K562 (cell line): Measurements from ENCODE around the gene CACNA2D3. TPM values are rescaled to one million over a fixed set of nuclear protein-coding genes. Genes with fewer than 3 reads are reported as not detected.

Experiments used
- ATAC-seq: fragments of 200-7000 bp; cut with Tn5 transposase; 3 replicates; pipeline ENCODE4 v1.9.1; 2020; ENCODE audit warnings: moderate library complexity
- BruUV-seq: library from RNA; stranded (reverse); fragments of 400-500 nt; replicated peaks from 2 replicates; lab custom pipeline; 2021; lab: Mats Ljungman, UMichigan
- CTCF ChIA-PET: fragments of 300-600 bp; formaldehyde crosslinking; extraction: SDS; loops from one replicate; lab custom pipeline; 2021; ENCODE audit warnings: low intra/inter-chr PET ratio; lab: Yijun Ruan, JAX
- POLR2A ChIA-PET: fragments of 300-600, 350-650 bp; sonication (Branson Sonifier 250); formaldehyde crosslinking; extraction: SDS; loops from one replicate; lab custom pipeline; 2021; ENCODE audit warnings: antibody characterized with exemption, inconsistent platforms; lab: Yijun Ruan, JAX
- DNase-seq, 4 experiments: peaks; one replicate each; pipeline versions ENCODE4 v3.0.0 to v3.0.0-alpha.2; 2011 to 2018; ENCODE audit warnings: low spot score in 3 of 4, mixed read lengths in 3 of 4; ENCODE audit errors: extremely low read depth in 1 of 4
- FAIRE-seq: peaks from 2 replicates; lab custom pipeline; 2011; peaks lifted over from hg19 to GRCh38; lab: Jason Lieb, UNC
- H2AFZ ChIP-seq: 2 replicates; pipeline ENCODE4 v1.6.0; 2011; ENCODE audit warnings: low read depth, low read length, control low read depth, inconsistent platforms
- H3K27ac ChIP-seq: fragments of 200-600 bp; 3 replicates; pipeline ENCODE4 v1.8.0; 2011; ENCODE audit warnings: low read depth, mild to moderate bottlenecking, control low read depth, inconsistent platforms, low read length, moderate library complexity, mixed read lengths; ENCODE audit errors: extremely low read depth
- H3K27me3 ChIP-seq, 2 experiments: fragments of 300-600 bp in 1 of 2; 2 replicates in 1 of 2; 3 replicates in 1 of 2; pipeline versions ENCODE4 v1.6.0 to v1.8.0; 2011; ENCODE audit warnings: inconsistent platforms in 2 of 2, low read length in 2 of 2, mild to moderate bottlenecking in 1 of 2, mixed read lengths in 1 of 2, moderate library complexity in 1 of 2; ENCODE audit not compliant: control insufficient read depth in 2 of 2, insufficient read depth in 2 of 2
- H3K36me3 ChIP-seq: fragments of 300-600 bp; 3 replicates; pipeline ENCODE4 v1.8.0; 2011; ENCODE audit warnings: mild to moderate bottlenecking, low read length, inconsistent platforms; ENCODE audit not compliant: control insufficient read depth, insufficient read depth
- H3K4me1 ChIP-seq, 2 experiments: fragments of 200-600 bp in 1 of 2; replicated peaks in 1 of 2; 2 replicates in 1 of 2; 3 replicates in 1 of 2; pipeline versions ENCODE4 v1.5.1 to v1.8.0; 2011; ENCODE audit warnings: inconsistent platforms in 2 of 2, low read length in 2 of 2, mild to moderate bottlenecking in 1 of 2, mixed read lengths in 1 of 2, moderate library complexity in 1 of 2; ENCODE audit not compliant: control insufficient read depth in 2 of 2, insufficient read depth in 2 of 2
- H3K4me2 ChIP-seq: 2 replicates; pipeline ENCODE4 v1.6.1; 2011; ENCODE audit warnings: low read length, control low read depth, inconsistent platforms, mixed read lengths; ENCODE audit not compliant: insufficient read depth
- H3K4me3 ChIP-seq: fragments of 200-600 bp; sonication (generic), shearing (Covaris generic); 2 replicates; pipeline ENCODE4 v1.5.1; 2016; ENCODE audit warnings: control low read depth, inconsistent platforms
- H3K79me2 ChIP-seq: fragments of 200-600 bp; 3 replicates; pipeline ENCODE4 v1.8.0; 2011; ENCODE audit warnings: low read length, inconsistent platforms; ENCODE audit not compliant: control insufficient read depth, insufficient read depth
- H3K9ac ChIP-seq, 2 experiments: 2 replicates each; pipeline versions ENCODE4 v1.6.0 to v1.6.1; 2011; ENCODE audit warnings: low read depth in 2 of 2, low read length in 2 of 2, control low read depth in 1 of 2, inconsistent platforms in 1 of 2, mild to moderate bottlenecking in 1 of 2, mixed read lengths in 1 of 2; ENCODE audit not compliant: insufficient read depth in 1 of 2
- H3K9me1 ChIP-seq: one replicate; pipeline ENCODE4 v1.6.0; 2011; ENCODE audit warnings: inconsistent platforms, mild to moderate bottlenecking, low read length, moderate library complexity; ENCODE audit not compliant: control insufficient read depth, insufficient read depth
- H3K9me3 ChIP-seq: replicated peaks from 2 replicates; pipeline ENCODE4 v1.5.1; 2011; ENCODE audit warnings: low read depth, low read length, inconsistent platforms; ENCODE audit not compliant: control insufficient read depth, insufficient read depth
- H4K20me1 ChIP-seq: replicated peaks from 2 replicates; pipeline ENCODE4 v1.6.1; 2011; ENCODE audit warnings: low read length, inconsistent platforms, mixed read lengths; ENCODE audit not compliant: control insufficient read depth, insufficient read depth
- BHLHE40 ChIP-seq: IDR thresholded peaks from 2 replicates; pipeline ENCODE4 v1.6.1; 2011; ENCODE audit warnings: low read length, improper control_type of control experiment
- KAT8 ChIP-seq: fragments of 450-650 bp; IDR thresholded peaks from 2 replicates; pipeline ENCODE4 v1.6.1; 2016; ENCODE audit warnings: low read depth, mild to moderate bottlenecking
- MTA3 ChIP-seq: fragments of 450-650 bp; formaldehyde crosslinking; IDR thresholded peaks from 2 replicates; pipeline ENCODE4 v1.6.1; 2017; ENCODE audit warnings: mild to moderate bottlenecking, borderline replicate concordance
- MXD1 ChIP-seq: fragments of 250-450 bp; sonication (Bioruptor Pico); IDR thresholded peaks from 2 replicates; pipeline ENCODE4 v1.8.0; 2021; ENCODE audit warnings: borderline replicate concordance, mild to moderate bottlenecking, moderate library complexity; ENCODE audit not compliant: poor library complexity, severe bottlenecking
- SMARCA4 ChIP-seq: fragments of 450-650 bp; IDR thresholded peaks from 2 replicates; pipeline ENCODE4 v1.6.1; 2016
- ZFP91 ChIP-seq: sonication (generic); formaldehyde crosslinking; IDR thresholded peaks from 2 replicates; pipeline ENCODE4 v1.8.0; 2022; ENCODE audit warnings: mild to moderate bottlenecking, missing genetic modification reagents
- ZHX1 ChIP-seq: fragments of 150-350 bp; conservative IDR thresholded peaks from 2 replicates; pipeline ENCODE4 v1.6.1; 2014; ENCODE audit warnings: low read length
- ZNF511 ChIP-seq: sonication (generic); formaldehyde crosslinking; IDR thresholded peaks from 2 replicates; pipeline ENCODE4 v1.8.0; 2022; ENCODE audit warnings: mild to moderate bottlenecking, missing genetic modification reagents
- ZNF583 ChIP-seq: fragments of 250-450 bp; sonication (Bioruptor Pico); IDR thresholded peaks from 2 replicates; pipeline ENCODE4 v1.4.0; 2020
- ZNF644 ChIP-seq: fragments of 200-800 bp; sonication (Bioruptor generic); IDR thresholded peaks from 2 replicates; pipeline ENCODE4 v1.6.1; 2016; ENCODE audit warnings: low read depth, missing genetic modification characterization, missing compliant biosample characterization
- WGBS: fragments of 100-300 bp; shearing (Covaris generic); methylation state at CpG from one replicate; pipeline ENCODE4 v1.1.6; 2016; ENCODE audit warnings: low coverage, mixed read lengths; ENCODE audit not compliant: insufficient coverage; ENCODE audit errors: missing lambda C conversion rate; 5-methylcytosine and 5-hydroxymethylcytosine counted together
- in situ Hi-C: fragments of 300-500 bp; cut with MboI; formaldehyde crosslinking; loops from 4 replicates; pipeline ENCODE4 v1.15.0; 2018; ENCODE audit warnings: inconsistent platforms, mixed read lengths
- intact Hi-C: fragments of 100-400 bp; cut with micrococcal nuclease; formaldehyde crosslinking; loops from 2 replicates; pipeline ENCODE4 v1.14.2; 2022
- polyA plus RNA-seq, 8 experiments: library from polyadenylated mRNA; depleted of rRNA in 4 of 8; stranded (reverse) in 5 of 8; unstranded in 3 of 8; fragments of >200 nt; fragmentation: Nextera tagmentation in 2 of 8; fragmentation: Illumina TruSeq in 1 of 8; extraction: Ambion mirVana in 2 of 8; extraction: Trizol in 1 of 8; gene quantifications; 2 replicates each; pipeline versions ENCODE4 v1.2.1 to v1.2.3, GENCODE V29; 2011 to 2014; ENCODE audit warnings: inconsistent platforms in 1 of 8, missing spikeins in 1 of 8
- total RNA-seq, 7 experiments: library from RNA; depleted of rRNA in 6 of 7; stranded (reverse); fragments of >200 nt in 6 of 7; fragmentation: Illumina TruSeq in 2 of 7; extraction: Trizol in 2 of 7; gene quantifications; 2 replicates each; pipeline versions ENCODE4 v1.2.1 to v1.2.3, GENCODE V29; 2011 to 2021; ENCODE audit warnings: low replicate concordance in 1 of 7

CACNA2D3 gene
- total and polyA plus RNA-seq, 9 of the 15 experiments (the other 6 are each of a cell fraction or from before 2014, with no cell fraction given): 0.01 TPM; not detected in 8

GRCh38 chr3:54875596-54876268 is 753.4 kb downstream of the CACNA2D3 start:
- Histone ChIP-seq H3K9me1 (no peaks in the 10 kb centered on the region), H3K9ac (no peak overlapping the region), H3K4me3 (no peak overlapping the region), H3K36me3 (no peaks in the 10 kb centered on the region), H2AFZ (no peak overlapping the region), H3K9me3 (no peaks in the 10 kb centered on the region), H3K4me2 (no peak overlapping the region), H3K27me3 (no peaks in the 10 kb centered on the region), H3K4me1 (no peaks in the 10 kb centered on the region), H3K27ac (no peak overlapping the region), H4K20me1 (no peaks in the 10 kb centered on the region), H3K79me2 (no peaks in the 10 kb centered on the region)
- TF ChIP-seq MXD1 (CRISPR knock-in tag): no peak
- TF ChIP-seq MTA3: no peak
- TF ChIP-seq ZNF644 (tag): no peak
- TF ChIP-seq SMARCA4: no peak
- TF ChIP-seq ZNF583 (CRISPR knock-in tag): no peak
- TF ChIP-seq ZNF511 (CRISPR knock-in tag): no peak
- TF ChIP-seq KAT8: no peak
- no peak for TF ChIP-seq BHLHE40
- no peak for TF ChIP-seq ZHX1
- no peak for TF ChIP-seq ZFP91
- FAIRE-seq: no peak
- intact Hi-C loops: loop anchor here (10.0 kb wide), 1 partner anchor 109 kb away; no protein-coding TSS in a partner anchor
- 2% methylated on average over 8 of the region's 8 CpGs for WGBS
- BruUV-seq: no TSS peak
- POLR2A ChIA-PET: interaction anchor here (1.3 kb wide), 1 partner anchor 15 kb away, joined by 3 read pairs; no protein-coding TSS in a partner anchor
- in situ Hi-C loops: no loop called here
- CTCF ChIA-PET: no interaction called here
- ATAC-seq: no peak
- DNase-seq: no peak
